Memory B cell (primary cell): ENCODE results near the gene EEF1A2.

ENCODE experiments used
- ATAC-seq: fragments of 150-1000 bp; cut with Tn5 transposase; 2 replicates; pipeline ENCODE4 v1.10.0; 2021; ENCODE audit warnings: low read depth, mild to moderate bottlenecking, moderate library complexity
- DNase-seq, 2 donors: peaks; one replicate each; pipeline ENCODE4 v3.0.0; 2022; ENCODE audit warnings: low spot score in 2 of 2
- H3K27ac Mint-ChIP-seq: one replicate; pipeline ENCODE4 v1.8.0; 2022; ENCODE audit warnings: mild to moderate bottlenecking, moderate library complexity, mixed read lengths
- H3K27me3 Mint-ChIP-seq: one replicate; pipeline ENCODE4 v1.8.0; 2022; ENCODE audit warnings: mixed read lengths
- H3K36me3 Mint-ChIP-seq: one replicate; pipeline ENCODE4 v1.8.0; 2022; ENCODE audit warnings: mild to moderate bottlenecking, mixed read lengths
- H3K4me1 Mint-ChIP-seq: one replicate; pipeline ENCODE4 v1.8.0; 2022; ENCODE audit warnings: mixed read lengths
- H3K4me3 Mint-ChIP-seq: one replicate; pipeline ENCODE4 v1.8.0; 2022; ENCODE audit warnings: mild to moderate bottlenecking, moderate library complexity, mixed read lengths
- H3K9me3 Mint-ChIP-seq: one replicate; pipeline ENCODE4 v1.8.0; 2022; ENCODE audit warnings: mixed read lengths

Gene EEF1A2

DNA sequence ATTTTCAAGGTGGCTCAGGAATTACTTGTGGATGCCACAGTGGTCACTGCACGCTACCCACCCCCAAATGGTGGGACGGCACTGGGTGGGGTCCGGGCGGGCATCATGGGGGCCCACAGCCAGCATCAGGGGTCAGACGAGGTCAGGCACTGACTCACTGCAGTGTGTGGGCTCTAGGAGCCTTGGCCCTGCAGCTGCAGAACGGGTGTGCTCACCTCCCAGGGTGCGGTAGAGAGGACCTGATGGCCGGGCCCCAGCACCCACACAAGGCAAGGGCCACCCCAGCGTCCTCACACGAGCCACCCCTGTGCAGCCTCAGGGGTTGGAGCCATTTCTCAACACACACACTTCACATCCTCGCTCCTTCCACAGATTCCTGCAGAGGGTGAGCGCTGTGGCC, 60.8 kb downstream of the EEF1A2 start:
- ATAC-seq (no peak), DNase-seq (no peak)
- H3K9me3 Mint-ChIP-seq = peaks cover 5% of the 10 kb centered on the region
- H3K4me3 Mint-ChIP-seq = no peak overlapping the region
- H3K36me3 Mint-ChIP-seq = no peaks in the 10 kb centered on the region
- no peak overlapping the region for H3K27ac Mint-ChIP-seq
- H3K27me3 Mint-ChIP-seq = peaks cover 16% of the 10 kb centered on the region
- peaks cover 12% of the 10 kb centered on the region for H3K4me1 Mint-ChIP-seq
